Hepatocyte (in vitro differentiated cells): ENCODE measurements around the gene ARCN1.

Source experiments
- EZH2 ChIP-seq: fragments of 200-600 bp; sonication (generic); IDR thresholded peaks from 2 replicates; pipeline ENCODE4 v1.6.1; 2016; ENCODE audit warnings: antibody characterized with exemption, mild to moderate bottlenecking, borderline replicate concordance
- EZH2phosphoT487 ChIP-seq: fragments of 200-600 bp; sonication (generic); IDR thresholded peaks from one replicate; pipeline ENCODE4 v1.6.1; 2018; ENCODE audit warnings: antibody characterized with exemption, mild to moderate bottlenecking, low read depth, moderate library complexity; ENCODE audit not compliant: unreplicated experiment, severe bottlenecking
- TF ChIP-seq, protein P1 (sequence below): fragments of 200-600 bp; sonication (generic); IDR thresholded peaks from 2 replicates; pipeline ENCODE4 v1.5.1; 2016; ENCODE audit warnings: antibody characterized with exemption, mild to moderate bottlenecking; ENCODE audit not compliant: poor library complexity

DNA sequence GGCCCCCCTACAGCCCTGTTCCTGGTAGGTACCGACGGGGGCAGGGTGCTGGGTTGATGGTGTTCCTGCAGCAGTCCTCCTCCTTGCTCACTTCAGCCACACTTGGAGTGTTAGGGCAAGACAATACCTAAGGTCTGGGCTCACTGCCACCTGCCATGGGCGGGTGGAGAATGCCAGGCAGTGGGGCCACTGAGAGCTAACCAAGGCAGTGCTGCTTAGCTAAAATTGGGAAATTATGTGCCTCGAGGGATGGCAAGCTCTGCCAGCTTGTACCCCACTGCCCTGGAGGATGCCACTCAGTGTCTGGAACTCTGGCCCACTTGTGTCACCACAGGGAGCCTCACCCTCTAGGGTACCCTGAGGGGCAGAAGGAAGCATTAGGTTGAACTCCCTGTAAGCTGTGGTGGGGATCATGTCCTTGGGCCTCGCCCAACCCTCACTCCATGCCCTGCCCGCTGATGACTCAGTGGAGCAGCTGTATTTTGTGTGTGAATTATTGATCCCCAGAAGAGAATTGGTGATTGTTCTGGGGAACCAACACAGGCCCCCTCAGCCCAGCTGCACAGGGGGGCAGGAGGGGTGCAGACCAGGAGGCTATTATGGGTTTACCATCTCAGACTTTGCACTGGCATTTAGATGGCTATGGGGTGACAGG, 53.0 kb downstream of the ARCN1 start:
- TF ChIP-seq, protein P1, sequence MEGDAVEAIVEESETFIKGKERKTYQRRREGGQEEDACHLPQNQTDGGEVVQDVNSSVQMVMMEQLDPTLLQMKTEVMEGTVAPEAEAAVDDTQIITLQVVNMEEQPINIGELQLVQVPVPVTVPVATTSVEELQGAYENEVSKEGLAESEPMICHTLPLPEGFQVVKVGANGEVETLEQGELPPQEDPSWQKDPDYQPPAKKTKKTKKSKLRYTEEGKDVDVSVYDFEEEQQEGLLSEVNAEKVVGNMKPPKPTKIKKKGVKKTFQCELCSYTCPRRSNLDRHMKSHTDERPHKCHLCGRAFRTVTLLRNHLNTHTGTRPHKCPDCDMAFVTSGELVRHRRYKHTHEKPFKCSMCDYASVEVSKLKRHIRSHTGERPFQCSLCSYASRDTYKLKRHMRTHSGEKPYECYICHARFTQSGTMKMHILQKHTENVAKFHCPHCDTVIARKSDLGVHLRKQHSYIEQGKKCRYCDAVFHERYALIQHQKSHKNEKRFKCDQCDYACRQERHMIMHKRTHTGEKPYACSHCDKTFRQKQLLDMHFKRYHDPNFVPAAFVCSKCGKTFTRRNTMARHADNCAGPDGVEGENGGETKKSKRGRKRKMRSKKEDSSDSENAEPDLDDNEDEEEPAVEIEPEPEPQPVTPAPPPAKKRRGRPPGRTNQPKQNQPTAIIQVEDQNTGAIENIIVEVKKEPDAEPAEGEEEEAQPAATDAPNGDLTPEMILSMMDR, result no peak
- TF ChIP-seq EZH2 (no peak), EZH2phosphoT487 (no peak)
